Astrocyte (in vitro differentiated cells and primary cell): ENCODE results near the gene LCN1. TPM values are rescaled to one million over a fixed set of nuclear protein-coding genes. Genes with fewer than 3 reads are reported as not detected.

Source experiments
- DNase-seq: peaks from one replicate; pipeline ENCODE4 v3.0.0-alpha.2; 2010; ENCODE audit warnings: low read depth
- FAIRE-seq: peaks from 2 replicates; lab custom pipeline; 2011; peaks lifted over from hg19 to GRCh38; lab: Jason Lieb, UNC
- H2AFZ ChIP-seq: 2 replicates; pipeline ENCODE4 v1.6.0; 2012; ENCODE audit warnings: low read depth, low read length, inconsistent platforms
- H3K27ac ChIP-seq: 2 replicates; pipeline ENCODE4 v1.5.1; 2011; ENCODE audit warnings: low read depth, low read length, inconsistent platforms
- H3K27me3 ChIP-seq: 2 replicates; pipeline ENCODE4 v1.6.0; 2011; ENCODE audit warnings: low read length, inconsistent platforms; ENCODE audit not compliant: insufficient read depth
- H3K36me3 ChIP-seq: 2 replicates; pipeline ENCODE4 v1.5.1; 2011; ENCODE audit warnings: low read length, inconsistent platforms; ENCODE audit not compliant: insufficient read depth
- H3K4me1 ChIP-seq: 2 replicates; pipeline ENCODE4 v1.5.1; 2011; ENCODE audit warnings: low read length, inconsistent platforms; ENCODE audit not compliant: insufficient read depth
- H3K4me2 ChIP-seq: 2 replicates; pipeline ENCODE4 v1.6.0; 2012; ENCODE audit warnings: low read length, inconsistent platforms
- H3K4me3 ChIP-seq: 2 replicates; pipeline ENCODE4 v1.5.1; 2011; ENCODE audit warnings: low read depth, mild to moderate bottlenecking, low read length, inconsistent platforms; ENCODE audit not compliant: insufficient read depth
- H3K79me2 ChIP-seq: 2 replicates; pipeline ENCODE4 v1.6.0; 2012; ENCODE audit warnings: mild to moderate bottlenecking, low read length, inconsistent platforms; ENCODE audit not compliant: insufficient read depth
- H3K9ac ChIP-seq: 2 replicates; pipeline ENCODE4 v1.6.0; 2012; ENCODE audit warnings: mild to moderate bottlenecking, low read length, inconsistent platforms
- H3K9me3 ChIP-seq: 2 replicates; pipeline ENCODE4 v1.5.1; 2012; ENCODE audit warnings: low read depth, mild to moderate bottlenecking, low read length, inconsistent platforms; ENCODE audit not compliant: insufficient read depth
- H4K20me1 ChIP-seq: 2 replicates; pipeline ENCODE4 v1.6.0; 2012; ENCODE audit warnings: low read length, inconsistent platforms; ENCODE audit not compliant: insufficient read depth
- H3K27ac Mint-ChIP-seq: one replicate; pipeline ENCODE4 v1.8.0; 2021; ENCODE audit warnings: mild to moderate bottlenecking, mixed read lengths; ENCODE audit not compliant: unreplicated experiment
- H3K27me3 Mint-ChIP-seq: one replicate; pipeline ENCODE4 v1.8.0; 2021; ENCODE audit warnings: low read depth, mixed read lengths; ENCODE audit not compliant: unreplicated experiment
- H3K36me3 Mint-ChIP-seq: one replicate; pipeline ENCODE4 v1.8.0; 2021; ENCODE audit warnings: low read depth, mixed read lengths; ENCODE audit not compliant: unreplicated experiment
- H3K4me1 Mint-ChIP-seq: one replicate; pipeline ENCODE4 v1.8.0; 2021; ENCODE audit warnings: low read depth, mixed read lengths; ENCODE audit not compliant: unreplicated experiment
- H3K4me3 Mint-ChIP-seq: one replicate; pipeline ENCODE4 v1.8.0; 2021; ENCODE audit warnings: mild to moderate bottlenecking, moderate library complexity, mixed read lengths; ENCODE audit not compliant: unreplicated experiment
- H3K9me3 Mint-ChIP-seq: one replicate; pipeline ENCODE4 v1.8.0; 2021; ENCODE audit warnings: mild to moderate bottlenecking, mixed read lengths; ENCODE audit not compliant: unreplicated experiment
- EZH2 ChIP-seq: IDR thresholded peaks from 2 replicates; pipeline ENCODE4 v1.6.1; 2012; ENCODE audit warnings: mild to moderate bottlenecking, low read length, inconsistent platforms; ENCODE audit not compliant: insufficient read depth
- total RNA-seq: library from RNA; stranded (reverse); gene quantifications from 2 replicates; pipeline ENCODE4 v1.2.1, GENCODE V29; 2021
- TF ChIP-seq, protein P1 (sequence below): IDR thresholded peaks from 2 replicates; pipeline ENCODE4 v1.5.1; 2011; ENCODE audit warnings: low read depth, mild to moderate bottlenecking, inconsistent platforms, low read length, moderate library complexity; ENCODE audit not compliant: insufficient read depth

Gene LCN1
- total RNA-seq, 1 donor from 2014 or later, result not detected

DNA sequence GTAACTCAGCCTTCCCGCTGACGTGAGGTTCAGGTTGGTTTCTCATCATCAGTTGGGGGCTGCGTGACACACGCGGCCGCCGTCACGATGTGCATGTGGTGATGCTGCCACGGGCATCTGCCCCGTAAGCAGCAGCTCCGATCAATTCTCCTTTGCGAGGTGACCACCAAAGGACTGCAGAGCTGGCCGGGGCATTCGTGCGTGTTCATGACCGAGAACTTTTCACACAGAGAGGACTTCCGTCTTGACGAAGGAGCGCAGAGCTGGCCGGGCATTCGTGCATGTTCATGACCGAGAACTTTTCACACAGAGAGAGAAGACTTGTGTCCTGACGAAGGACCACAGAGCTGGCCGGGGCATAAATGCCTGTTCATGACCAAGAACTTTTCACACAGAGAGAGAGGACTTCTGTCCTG lies 3.8 kb upstream of the LCN1 start:
- H3K4me1 Mint-ChIP-seq, result peaks cover 2% of the 10 kb centered on the region

DNA sequence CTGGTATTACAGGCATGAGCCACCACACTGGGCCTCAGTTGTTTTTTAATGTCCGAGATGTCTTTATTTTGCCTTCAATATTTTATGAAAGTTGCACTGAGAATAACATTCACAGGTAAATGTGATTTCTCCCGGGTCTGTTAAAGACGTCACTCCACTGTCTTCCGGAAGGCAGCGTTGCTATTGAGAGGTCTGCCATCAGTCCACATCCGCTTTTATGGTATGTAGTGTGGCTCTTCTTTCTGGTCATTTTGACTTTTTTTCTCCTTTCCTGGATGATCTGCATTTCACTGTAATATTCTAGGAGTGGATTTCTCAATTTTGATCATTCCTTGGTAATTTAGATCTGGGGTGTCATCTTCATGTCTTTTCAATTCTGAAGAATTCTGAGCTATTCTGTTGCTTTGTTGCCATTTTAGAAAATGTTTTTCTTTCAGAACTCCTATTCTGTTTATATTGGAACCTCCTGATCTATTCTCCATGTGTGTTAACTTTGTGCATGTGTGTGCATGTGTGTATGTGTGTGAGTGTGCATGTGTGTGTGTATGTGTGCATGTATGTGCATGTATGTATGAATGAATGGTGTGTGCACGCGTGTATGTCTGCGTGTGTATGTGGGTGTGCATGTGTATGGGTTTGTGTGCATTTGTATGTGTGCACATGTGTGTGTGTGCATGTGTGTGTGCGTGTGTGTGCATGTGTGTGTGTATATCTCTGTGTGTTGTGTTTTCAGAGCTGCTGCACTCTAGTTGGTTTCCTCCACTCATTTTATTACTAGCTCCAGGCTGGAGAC lies 1.9 kb upstream of the LCN1 start:
- DNase-seq (no peak), FAIRE-seq (no peak)
- peaks cover 3% of the 10 kb centered on the region for H3K27me3 ChIP-seq
- H3K4me3 ChIP-seq, result no peak overlapping the region
- no peaks in the 10 kb centered on the region for H3K9me3 Mint-ChIP-seq
- H4K20me1 ChIP-seq, result no peaks in the 10 kb centered on the region
- no peak overlapping the region for H3K27ac ChIP-seq
- H2AFZ ChIP-seq, result no peak overlapping the region
- no peaks in the 10 kb centered on the region for H3K36me3 Mint-ChIP-seq
- H3K9ac ChIP-seq, result no peak overlapping the region
- H3K4me3 Mint-ChIP-seq, result no peak overlapping the region
- H3K4me2 ChIP-seq, result no peak overlapping the region
- H3K79me2 ChIP-seq, result no peaks in the 10 kb centered on the region
- H3K27ac Mint-ChIP-seq, result no peak overlapping the region
- peaks cover 7% of the 10 kb centered on the region for H3K4me1 Mint-ChIP-seq
- peaks cover 11% of the 10 kb centered on the region for H3K27me3 Mint-ChIP-seq
- TF ChIP-seq, protein P1, sequence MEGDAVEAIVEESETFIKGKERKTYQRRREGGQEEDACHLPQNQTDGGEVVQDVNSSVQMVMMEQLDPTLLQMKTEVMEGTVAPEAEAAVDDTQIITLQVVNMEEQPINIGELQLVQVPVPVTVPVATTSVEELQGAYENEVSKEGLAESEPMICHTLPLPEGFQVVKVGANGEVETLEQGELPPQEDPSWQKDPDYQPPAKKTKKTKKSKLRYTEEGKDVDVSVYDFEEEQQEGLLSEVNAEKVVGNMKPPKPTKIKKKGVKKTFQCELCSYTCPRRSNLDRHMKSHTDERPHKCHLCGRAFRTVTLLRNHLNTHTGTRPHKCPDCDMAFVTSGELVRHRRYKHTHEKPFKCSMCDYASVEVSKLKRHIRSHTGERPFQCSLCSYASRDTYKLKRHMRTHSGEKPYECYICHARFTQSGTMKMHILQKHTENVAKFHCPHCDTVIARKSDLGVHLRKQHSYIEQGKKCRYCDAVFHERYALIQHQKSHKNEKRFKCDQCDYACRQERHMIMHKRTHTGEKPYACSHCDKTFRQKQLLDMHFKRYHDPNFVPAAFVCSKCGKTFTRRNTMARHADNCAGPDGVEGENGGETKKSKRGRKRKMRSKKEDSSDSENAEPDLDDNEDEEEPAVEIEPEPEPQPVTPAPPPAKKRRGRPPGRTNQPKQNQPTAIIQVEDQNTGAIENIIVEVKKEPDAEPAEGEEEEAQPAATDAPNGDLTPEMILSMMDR, result no peak
- no peak for TF ChIP-seq EZH2
- H3K9me3 ChIP-seq, result no peaks in the 10 kb centered on the region
- H3K36me3 ChIP-seq, result no peaks in the 10 kb centered on the region
- H3K4me1 ChIP-seq, result no peaks in the 10 kb centered on the region

More for the DNA sequence above, 3.8 kb upstream of the LCN1 start:
- TF ChIP-seq, protein P1, result no peak
- no peak for TF ChIP-seq EZH2
- Histone ChIP-seq H3K36me3 (no peaks in the 10 kb centered on the region), H3K4me2 (no peak overlapping the region), H3K4me1 (no peaks in the 10 kb centered on the region), H3K79me2 (no peaks in the 10 kb centered on the region), H3K27me3 (peaks cover 3% of the 10 kb centered on the region), H2AFZ (no peak overlapping the region), H4K20me1 (no peaks in the 10 kb centered on the region), H3K4me3 (no peak overlapping the region), H3K27ac (no peak overlapping the region), H3K9ac (no peak overlapping the region), H3K9me3 (no peaks in the 10 kb centered on the region)
- FAIRE-seq, result no peak
- Mint-ChIP-seq H3K4me3 (no peak overlapping the region), H3K9me3 (no peaks in the 10 kb centered on the region), H3K27me3 (peaks cover 11% of the 10 kb centered on the region), H3K27ac (no peak overlapping the region), H3K36me3 (no peaks in the 10 kb centered on the region)
- no peak for DNase-seq

DNA sequence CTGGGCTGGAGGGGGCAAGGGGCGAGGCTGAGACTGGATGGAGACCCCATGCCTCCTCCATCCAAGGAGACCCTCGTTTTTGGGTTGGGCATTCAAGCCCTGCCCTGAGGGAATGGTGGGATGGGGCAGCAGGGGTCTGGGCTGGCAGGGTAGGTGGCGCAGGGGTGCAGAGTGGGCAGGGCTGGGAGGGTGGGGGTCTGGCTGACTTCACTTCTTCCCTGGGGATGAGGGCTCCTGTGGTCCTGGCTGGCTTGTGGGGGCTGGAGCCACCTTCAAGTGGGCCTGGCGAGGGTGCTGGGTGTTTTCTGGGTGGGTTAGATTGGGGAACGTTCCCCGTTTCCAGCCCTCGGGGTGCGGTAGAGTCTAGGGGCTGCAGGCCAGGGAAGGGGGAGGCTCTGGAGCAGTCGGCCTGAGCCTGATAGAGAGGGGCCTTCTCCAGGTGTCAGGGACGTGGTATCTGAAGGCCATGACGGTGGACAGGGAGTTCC lies 412 bp downstream of the LCN1 start:
- H3K9me3 Mint-ChIP-seq, result no peaks in the 10 kb centered on the region
- H3K36me3 ChIP-seq, result no peaks in the 10 kb centered on the region
- H3K79me2 ChIP-seq, result no peaks in the 10 kb centered on the region
- no peak overlapping the region for H3K4me3 ChIP-seq
- peaks cover 11% of the 10 kb centered on the region for H3K27me3 Mint-ChIP-seq
- no peak overlapping the region for H2AFZ ChIP-seq
- no peaks in the 10 kb centered on the region for H3K36me3 Mint-ChIP-seq
- no peak overlapping the region for H3K27ac Mint-ChIP-seq
- TF ChIP-seq EZH2, result no peak
- TF ChIP-seq, protein P1, result no peak
- FAIRE-seq (no peak), DNase-seq (no peak)
- no peak overlapping the region for H3K27ac ChIP-seq
- H3K9ac ChIP-seq, result no peak overlapping the region
- no peaks in the 10 kb centered on the region for H3K9me3 ChIP-seq
- H3K4me1 Mint-ChIP-seq, result peaks cover 7% of the 10 kb centered on the region
- H3K4me2 ChIP-seq, result no peak overlapping the region
- no peaks in the 10 kb centered on the region for H3K4me1 ChIP-seq
- H4K20me1 ChIP-seq, result no peaks in the 10 kb centered on the region
- H3K27me3 ChIP-seq, result peaks cover 3% of the 10 kb centered on the region
- H3K4me3 Mint-ChIP-seq, result no peak overlapping the region
